Measurements from ENCODE around the gene CROCC2. TPM values are rescaled to one million over a fixed set of nuclear protein-coding genes. Genes with fewer than 3 reads are reported as not detected.

The CROCC2 gene
- total and polyA plus RNA-seq, 2 donors from 2014 or later = 0.13 TPM; not detected in 1

GRCh38 chr2:240996161-240996833, 90.2 kb downstream of the CROCC2 start:
- no peaks in the 10 kb centered on the region for H3K27me3 ChIP-seq (ENCODE audit: control insufficient read depth, insufficient read depth, low read length)
- FAIRE-seq (no peak), DNase-seq (peak in 2 of 5 donors; percentile 60 to 63)
- H3K9ac ChIP-seq (ENCODE audit: low read length in 3 of 3) = no peak overlapping the region
- intact Hi-C loops (cut with DNase I) = no loop called here
- H3K4me3 ChIP-seq (ENCODE audit: low read length in 3 of 3) = no peak overlapping the region
- TF ChIP-seq, protein P1, sequence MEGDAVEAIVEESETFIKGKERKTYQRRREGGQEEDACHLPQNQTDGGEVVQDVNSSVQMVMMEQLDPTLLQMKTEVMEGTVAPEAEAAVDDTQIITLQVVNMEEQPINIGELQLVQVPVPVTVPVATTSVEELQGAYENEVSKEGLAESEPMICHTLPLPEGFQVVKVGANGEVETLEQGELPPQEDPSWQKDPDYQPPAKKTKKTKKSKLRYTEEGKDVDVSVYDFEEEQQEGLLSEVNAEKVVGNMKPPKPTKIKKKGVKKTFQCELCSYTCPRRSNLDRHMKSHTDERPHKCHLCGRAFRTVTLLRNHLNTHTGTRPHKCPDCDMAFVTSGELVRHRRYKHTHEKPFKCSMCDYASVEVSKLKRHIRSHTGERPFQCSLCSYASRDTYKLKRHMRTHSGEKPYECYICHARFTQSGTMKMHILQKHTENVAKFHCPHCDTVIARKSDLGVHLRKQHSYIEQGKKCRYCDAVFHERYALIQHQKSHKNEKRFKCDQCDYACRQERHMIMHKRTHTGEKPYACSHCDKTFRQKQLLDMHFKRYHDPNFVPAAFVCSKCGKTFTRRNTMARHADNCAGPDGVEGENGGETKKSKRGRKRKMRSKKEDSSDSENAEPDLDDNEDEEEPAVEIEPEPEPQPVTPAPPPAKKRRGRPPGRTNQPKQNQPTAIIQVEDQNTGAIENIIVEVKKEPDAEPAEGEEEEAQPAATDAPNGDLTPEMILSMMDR (IDR thresholded peaks at IDR 0.05; ENCODE audit: borderline replicate concordance, extremely low read depth, insufficient read depth) = no peak
- peaks cover 0 to 30% (median 8%) of the 10 kb centered on the region in 3 donors for H3K4me1 ChIP-seq (ENCODE audit: control insufficient read depth in 2 of 3, insufficient read depth in 2 of 3, low read depth in 1 of 3, low read length in 3 of 3)
- H3K27ac ChIP-seq (ENCODE audit: low read depth in 2 of 2, low read length in 2 of 2) = peak overlapping the region in 1 of 2 donors; percentile 7
- no peaks in the 10 kb centered on the region for H3K9me3 ChIP-seq (ENCODE audit: control insufficient read depth in 2 of 3, insufficient read depth in 1 of 3, low read length in 3 of 3)
- H3K36me3 ChIP-seq (ENCODE audit: control insufficient read depth in 2 of 3, insufficient read depth in 3 of 3, low read length in 3 of 3) = no peaks in the 10 kb centered on the region

DNA sequence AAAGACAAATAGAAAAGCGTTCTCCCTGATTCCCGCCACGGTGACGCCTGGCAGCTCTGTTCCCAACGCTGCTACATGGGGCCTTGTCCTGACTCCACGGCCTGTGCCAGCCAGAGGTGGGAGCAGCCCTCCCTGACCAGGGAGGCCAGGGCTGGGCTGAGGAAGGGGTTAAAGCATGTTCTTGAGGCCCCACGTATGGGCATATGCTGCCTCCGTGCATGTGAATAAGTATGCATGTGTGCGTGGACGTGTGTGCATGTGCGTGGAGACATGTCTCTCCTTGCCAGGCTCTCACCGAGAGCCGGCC, 90.7 kb downstream of the CROCC2 start:
- peaks cover 0 to 31% (median 8%) of the 10 kb centered on the region in 3 donors for H3K4me1 ChIP-seq (ENCODE audit: control insufficient read depth in 2 of 3, insufficient read depth in 2 of 3, low read depth in 1 of 3, low read length in 3 of 3)
- no peaks in the 10 kb centered on the region for H3K9me3 ChIP-seq (ENCODE audit: control insufficient read depth in 2 of 3, insufficient read depth in 1 of 3, low read length in 3 of 3)
- no peak overlapping the region for H3K27ac ChIP-seq (ENCODE audit: low read depth in 2 of 2, low read length in 2 of 2)
- TF ChIP-seq, protein P1 (IDR thresholded peaks at IDR 0.05; ENCODE audit: borderline replicate concordance, extremely low read depth, insufficient read depth) = no peak
- no peaks in the 10 kb centered on the region for H3K36me3 ChIP-seq (ENCODE audit: control insufficient read depth in 2 of 3, insufficient read depth in 3 of 3, low read length in 3 of 3)
- FAIRE-seq = no peak
- peak in 2 of 5 donors; percentile 48 to 61 for DNase-seq
- H3K27me3 ChIP-seq (ENCODE audit: control insufficient read depth, insufficient read depth, low read length) = no peaks in the 10 kb centered on the region
- intact Hi-C loops (cut with DNase I) = no loop called here
- no peak overlapping the region for H3K4me3 ChIP-seq (ENCODE audit: low read length in 3 of 3)
- no peak overlapping the region for H3K9ac ChIP-seq (ENCODE audit: low read length in 3 of 3)

DNA sequence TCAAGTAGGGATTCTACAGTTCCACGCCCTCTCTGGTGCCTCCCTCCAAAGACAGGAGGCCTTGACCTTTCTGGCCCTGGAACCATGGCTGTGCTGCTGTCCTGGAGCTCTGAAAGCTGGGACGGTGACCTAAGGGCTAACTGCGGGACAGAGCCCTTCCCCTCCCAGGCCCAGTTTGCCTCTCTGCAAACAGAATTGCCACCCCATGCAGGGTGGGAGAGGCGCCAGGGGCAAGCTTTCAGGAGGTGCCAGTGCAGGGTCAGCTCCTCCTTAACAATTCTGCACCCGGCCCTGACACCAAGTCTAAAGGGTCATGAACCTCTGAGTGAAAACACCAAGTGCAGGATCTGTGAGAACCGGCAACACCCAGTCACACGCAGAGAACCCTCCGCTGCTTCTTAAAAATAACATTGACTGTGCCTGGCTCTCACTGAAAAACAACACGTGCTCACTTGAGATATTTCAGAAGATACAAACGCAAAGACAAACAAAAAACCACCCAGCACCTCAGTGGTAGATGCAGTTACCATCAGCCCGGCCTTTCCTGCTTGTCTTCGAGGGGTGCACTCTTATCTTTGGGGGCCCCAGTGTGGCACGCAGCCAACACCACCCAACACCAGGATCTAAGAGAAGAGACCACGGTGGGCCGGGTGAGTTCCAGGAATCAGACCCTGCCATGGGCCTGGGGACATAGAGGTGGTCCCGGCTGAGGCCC, 91.2 kb downstream of the CROCC2 start:
- TF ChIP-seq, protein P1 (IDR thresholded peaks at IDR 0.05; ENCODE audit: borderline replicate concordance, extremely low read depth, insufficient read depth) = no peak
- H3K9ac ChIP-seq (ENCODE audit: low read length in 3 of 3) = peak overlapping the region in 1 of 3 donors; percentile 46
- peak overlapping the region; percentile 40 to 71 for H3K27ac ChIP-seq (ENCODE audit: low read depth in 2 of 2, low read length in 2 of 2)
- H3K27me3 ChIP-seq (ENCODE audit: control insufficient read depth, insufficient read depth, low read length) = no peaks in the 10 kb centered on the region
- peaks cover 0 to 28% (median 8%) of the 10 kb centered on the region in 3 donors for H3K4me1 ChIP-seq (ENCODE audit: control insufficient read depth in 2 of 3, insufficient read depth in 2 of 3, low read depth in 1 of 3, low read length in 3 of 3)
- FAIRE-seq (no peak), DNase-seq (peak in 2 of 5 donors; percentile 46 to 80)
- intact Hi-C loops (cut with DNase I) = no loop called here
- H3K4me3 ChIP-seq (ENCODE audit: low read length in 3 of 3) = peak overlapping the region in 1 of 3 donors; percentile 59
- no peaks in the 10 kb centered on the region for H3K9me3 ChIP-seq (ENCODE audit: control insufficient read depth in 2 of 3, insufficient read depth in 1 of 3, low read length in 3 of 3)
- H3K36me3 ChIP-seq (ENCODE audit: control insufficient read depth in 2 of 3, insufficient read depth in 3 of 3, low read length in 3 of 3) = no peaks in the 10 kb centered on the region
